Fibroblast of lung (primary cell): Measurements from ENCODE around the gene PCSK4.

Experiments used
- EZH2 ChIP-seq: IDR thresholded peaks from 2 replicates; pipeline ENCODE4 v1.5.1; 2012; ENCODE audit warnings: low read length, control low read depth, mild to moderate bottlenecking; ENCODE audit errors: missing control alignments
- TF ChIP-seq, protein P1 (sequence below), 2 donors: IDR thresholded peaks in 1 of 2; conservative IDR thresholded peaks in 1 of 2; 1 replicate in 1 of 2; 2 replicates in 1 of 2; pipeline ENCODE4 v1.5.1; 2011 to 2012; ENCODE audit warnings: low read length in 2 of 2, control low read depth in 1 of 2, inconsistent platforms in 1 of 2, low read depth in 1 of 2, mild to moderate bottlenecking in 1 of 2

GRCh38 chr19:1538978-1539377 is 48.8 kb upstream of the PCSK4 start:
- TF ChIP-seq, protein P1, sequence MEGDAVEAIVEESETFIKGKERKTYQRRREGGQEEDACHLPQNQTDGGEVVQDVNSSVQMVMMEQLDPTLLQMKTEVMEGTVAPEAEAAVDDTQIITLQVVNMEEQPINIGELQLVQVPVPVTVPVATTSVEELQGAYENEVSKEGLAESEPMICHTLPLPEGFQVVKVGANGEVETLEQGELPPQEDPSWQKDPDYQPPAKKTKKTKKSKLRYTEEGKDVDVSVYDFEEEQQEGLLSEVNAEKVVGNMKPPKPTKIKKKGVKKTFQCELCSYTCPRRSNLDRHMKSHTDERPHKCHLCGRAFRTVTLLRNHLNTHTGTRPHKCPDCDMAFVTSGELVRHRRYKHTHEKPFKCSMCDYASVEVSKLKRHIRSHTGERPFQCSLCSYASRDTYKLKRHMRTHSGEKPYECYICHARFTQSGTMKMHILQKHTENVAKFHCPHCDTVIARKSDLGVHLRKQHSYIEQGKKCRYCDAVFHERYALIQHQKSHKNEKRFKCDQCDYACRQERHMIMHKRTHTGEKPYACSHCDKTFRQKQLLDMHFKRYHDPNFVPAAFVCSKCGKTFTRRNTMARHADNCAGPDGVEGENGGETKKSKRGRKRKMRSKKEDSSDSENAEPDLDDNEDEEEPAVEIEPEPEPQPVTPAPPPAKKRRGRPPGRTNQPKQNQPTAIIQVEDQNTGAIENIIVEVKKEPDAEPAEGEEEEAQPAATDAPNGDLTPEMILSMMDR (conservative IDR thresholded peaks at IDR 0.05 in 1 of 2, IDR thresholded peaks at IDR 0.05 in 1 of 2; ENCODE audit: low read depth in 1 of 2, low read length in 2 of 2), result no peak
- no peak for TF ChIP-seq EZH2
